Measurements from ENCODE around the gene KDM4B. TPM values are rescaled to one million over a fixed set of nuclear protein-coding genes. Genes with fewer than 3 reads are reported as not detected.
"Not testable (repeated sequence)": the region's sequence is repeated elsewhere in the genome, so short reads cannot be mapped to it uniquely, and the experiment has no call there.

Gene KDM4B
- total RNA-seq, 1 experiment from 2014 or later: 16.4 TPM

GRCh38 chr19:4967738-4968461 lies 1.0 kb upstream of the KDM4B start:
- peak; percentile 45 for DNase-seq (ENCODE audit: low spot score)

DNA sequence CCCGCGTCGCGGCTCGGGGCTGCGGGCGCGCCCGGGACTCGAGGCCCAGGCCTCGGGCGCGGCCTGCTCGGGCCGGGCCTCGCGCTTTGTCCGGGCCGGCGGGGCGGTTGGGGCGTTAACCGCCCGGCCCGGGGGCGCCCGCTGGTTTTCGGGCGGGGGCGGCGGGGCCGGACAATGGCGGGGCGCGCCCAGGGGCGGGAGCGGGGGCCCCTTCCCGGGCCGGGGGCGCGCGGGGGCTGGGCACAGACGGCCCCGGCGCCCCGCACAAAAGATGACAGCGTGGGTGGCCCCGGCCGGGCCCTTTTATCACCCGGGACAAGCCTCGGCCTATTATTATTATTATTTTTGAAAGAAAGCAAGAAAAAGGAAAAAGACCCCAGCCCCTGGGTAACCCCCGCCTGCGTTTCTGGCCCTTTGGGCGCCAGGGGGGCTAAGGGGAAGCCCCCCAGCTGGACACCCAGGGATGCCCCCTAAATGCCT lies 419 bp downstream of the KDM4B start:
- DNase-seq (ENCODE audit: low spot score): no peak

DNA sequence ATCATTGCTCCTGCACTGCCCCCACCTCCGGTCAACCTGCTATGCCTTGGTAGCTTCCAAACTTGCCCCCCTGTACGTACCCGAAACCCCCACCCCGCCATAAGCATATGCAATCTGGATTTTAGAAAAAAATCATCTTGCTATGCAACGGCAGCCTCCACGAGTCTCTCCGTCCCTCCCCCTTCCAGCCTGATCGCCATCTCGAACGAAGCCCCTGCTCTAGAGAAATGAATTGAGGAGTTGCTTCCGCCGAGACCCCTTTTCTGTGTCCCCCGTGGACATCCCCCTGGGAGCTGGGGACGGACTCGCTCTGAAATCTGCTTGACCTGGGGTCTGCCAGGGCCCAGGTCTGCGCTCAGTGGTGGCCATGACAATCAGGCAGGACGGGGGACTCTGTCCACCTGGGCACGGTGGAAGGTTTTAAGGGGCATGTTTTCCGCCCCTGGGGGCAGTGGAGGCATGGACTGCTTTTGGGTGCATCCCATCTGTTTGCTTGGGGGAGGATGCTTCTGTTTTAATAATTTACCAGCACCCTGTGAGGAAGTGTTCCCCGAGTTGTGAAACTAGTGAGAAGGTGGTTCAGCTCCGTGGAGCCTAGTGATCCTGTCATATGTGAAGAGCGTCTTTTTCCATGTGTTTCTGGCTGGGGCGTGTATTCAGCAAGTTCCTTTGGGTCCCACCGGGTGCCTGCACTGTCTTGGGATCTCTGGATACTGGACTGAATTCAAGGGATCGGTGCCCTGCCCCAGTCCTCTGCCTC lies 1.0 kb downstream of the KDM4B start:
- DNase-seq (ENCODE audit: low spot score): no peak

DNA sequence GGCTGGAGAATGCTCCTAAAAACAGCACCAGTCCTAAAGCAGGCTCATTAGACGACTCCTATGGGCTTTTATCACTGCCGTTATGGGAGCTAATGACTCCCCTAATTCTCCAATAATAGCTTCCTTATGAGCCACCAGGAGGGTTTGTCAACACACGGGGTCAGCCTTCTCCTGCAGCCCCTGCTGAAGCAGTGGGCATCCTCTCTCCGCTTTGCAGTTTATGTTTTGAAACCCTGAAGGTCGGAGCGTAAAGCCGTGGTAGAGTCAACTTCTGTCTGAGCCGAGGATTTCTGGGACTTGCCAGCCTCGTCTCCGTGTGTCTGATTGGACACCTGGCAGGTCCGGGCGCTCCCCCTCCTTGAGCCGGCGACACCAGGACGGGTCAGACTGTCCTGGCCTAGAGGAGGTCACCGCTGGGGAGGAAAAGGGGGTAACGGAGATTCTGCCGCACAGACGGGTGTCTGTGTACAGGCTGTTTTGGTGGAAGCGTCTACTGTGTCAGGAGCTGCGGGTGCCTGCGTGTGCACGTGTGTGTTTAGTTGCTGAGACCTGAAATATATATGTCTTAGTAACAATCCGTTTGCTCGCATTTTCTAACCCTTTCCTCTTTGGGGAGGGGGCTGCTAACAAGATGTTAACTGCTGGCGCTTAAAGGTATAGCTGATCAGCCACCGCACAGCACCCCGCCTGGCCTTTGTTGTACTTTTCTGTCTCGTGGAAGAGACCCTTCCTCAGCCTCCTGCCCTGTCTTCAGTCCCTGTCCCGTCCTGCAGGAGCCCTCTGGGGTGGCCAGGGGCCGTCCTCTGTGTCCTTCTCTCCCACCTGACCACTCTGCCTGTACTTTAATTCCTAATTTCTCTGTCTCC lies 1.9 kb downstream of the KDM4B start:
- DNase-seq (ENCODE audit: low spot score): no peak

GRCh38 chr19:4971424-4971793 lies 2.5 kb downstream of the KDM4B start:
- DNase-seq (ENCODE audit: low spot score): no peak

- DNase-seq (ENCODE audit: low spot score): no peak
Observed at GRCh38 chr19:4971816-4972495, 3.0 kb downstream of the KDM4B start.

GRCh38 chr19:4972509-4973230 lies 3.8 kb downstream of the KDM4B start:
- DNase-seq (ENCODE audit: low spot score): peak; percentile 81

DNA sequence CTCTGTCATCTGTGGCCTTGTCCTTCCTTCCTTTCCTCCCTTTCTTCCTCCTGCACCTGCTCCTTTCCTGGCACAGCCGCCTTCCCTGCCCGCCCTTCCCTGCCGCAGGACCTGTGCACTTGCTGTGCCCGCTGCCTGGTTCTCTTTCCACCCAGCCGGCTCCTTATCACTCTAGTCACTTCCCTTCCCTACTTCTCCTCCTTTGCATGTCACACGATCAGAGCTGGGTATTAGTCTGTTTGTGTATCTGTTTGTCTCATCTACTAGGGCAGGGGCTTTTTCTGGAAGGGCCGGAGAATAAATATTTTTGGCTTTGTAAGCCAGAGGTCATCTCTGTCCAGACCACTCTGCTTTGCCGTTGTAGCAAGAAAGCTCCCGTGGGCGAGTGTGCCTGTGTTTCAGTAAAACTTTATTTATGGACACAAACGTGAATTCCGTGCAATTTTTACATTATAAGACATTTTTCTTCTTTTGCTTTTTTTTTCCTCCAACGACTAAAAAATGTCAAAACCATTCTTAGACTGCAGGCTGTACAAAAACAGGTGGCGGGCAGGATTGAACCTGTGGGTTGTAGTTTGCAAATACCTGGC lies 6.1 kb downstream of the KDM4B start:
- no peak for DNase-seq (ENCODE audit: low spot score)

DNA sequence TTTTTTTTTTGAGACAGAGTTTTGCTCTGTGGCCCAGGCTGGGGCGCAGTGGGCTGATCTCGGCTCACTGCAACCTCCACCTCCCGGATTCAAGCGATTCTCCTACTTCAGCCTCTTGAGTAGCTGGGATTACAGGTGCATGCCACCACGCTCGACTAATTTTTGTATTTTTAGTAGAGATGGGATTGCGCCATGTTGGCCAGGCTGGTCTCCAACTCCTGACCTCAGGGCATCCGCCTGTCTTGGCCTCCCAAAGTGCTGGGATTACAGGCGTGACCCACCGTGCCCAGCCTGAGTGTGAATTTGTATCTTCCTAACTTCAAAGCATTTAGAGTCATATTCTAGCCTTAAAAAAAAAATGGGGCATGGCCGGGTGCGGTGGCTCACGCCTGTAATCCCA lies 6.7 kb downstream of the KDM4B start:
- DNase-seq (ENCODE audit: low spot score): not testable (repeated sequence)

GRCh38 chr19:4976401-4977298 lies 7.7 kb downstream of the KDM4B start:
- DNase-seq (ENCODE audit: low spot score): peak; percentile 66

DNA sequence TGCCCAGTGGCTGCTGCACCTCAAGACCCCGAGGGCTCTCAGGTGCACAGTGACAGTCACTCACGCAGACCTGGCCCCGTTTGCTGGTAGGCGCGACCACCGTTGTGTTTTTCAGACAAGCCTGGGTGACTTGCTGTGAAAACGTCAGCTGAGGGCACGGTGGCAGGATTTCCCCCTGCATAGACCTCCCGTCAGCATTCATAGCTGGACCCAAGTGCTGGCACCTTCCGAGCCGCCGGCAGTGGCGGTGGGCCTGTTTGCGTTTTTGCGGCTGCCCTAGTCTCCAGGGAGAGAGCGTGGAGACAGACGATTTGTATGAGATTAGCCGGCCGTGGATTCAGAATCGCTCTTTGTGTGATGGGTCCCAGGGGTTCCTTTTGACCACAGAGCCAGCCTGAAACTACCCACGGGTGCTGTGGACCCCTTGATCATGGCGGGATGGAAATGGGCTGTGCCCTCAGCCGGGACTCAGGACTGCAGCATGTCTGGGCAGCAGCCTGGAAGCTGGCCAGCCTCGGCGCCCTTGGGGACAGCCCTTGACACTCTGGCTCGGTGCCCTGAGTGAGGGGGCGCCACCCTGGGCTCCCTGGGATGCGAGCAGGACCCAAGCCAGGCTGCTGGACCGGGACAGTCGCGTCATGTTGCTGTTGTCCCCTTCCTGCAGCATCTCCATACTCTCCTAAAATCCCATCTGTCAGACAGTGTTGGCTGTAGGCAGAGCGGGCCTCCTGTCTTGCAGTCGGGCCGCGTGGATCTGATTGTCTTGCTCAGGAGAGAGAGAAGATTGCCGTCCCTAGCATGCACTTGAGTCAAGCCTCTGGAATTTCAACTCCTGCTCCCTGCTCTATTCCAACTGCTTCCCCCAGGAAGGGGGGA lies 8.6 kb downstream of the KDM4B start:
- DNase-seq (ENCODE audit: low spot score): peak; percentile 92

DNA sequence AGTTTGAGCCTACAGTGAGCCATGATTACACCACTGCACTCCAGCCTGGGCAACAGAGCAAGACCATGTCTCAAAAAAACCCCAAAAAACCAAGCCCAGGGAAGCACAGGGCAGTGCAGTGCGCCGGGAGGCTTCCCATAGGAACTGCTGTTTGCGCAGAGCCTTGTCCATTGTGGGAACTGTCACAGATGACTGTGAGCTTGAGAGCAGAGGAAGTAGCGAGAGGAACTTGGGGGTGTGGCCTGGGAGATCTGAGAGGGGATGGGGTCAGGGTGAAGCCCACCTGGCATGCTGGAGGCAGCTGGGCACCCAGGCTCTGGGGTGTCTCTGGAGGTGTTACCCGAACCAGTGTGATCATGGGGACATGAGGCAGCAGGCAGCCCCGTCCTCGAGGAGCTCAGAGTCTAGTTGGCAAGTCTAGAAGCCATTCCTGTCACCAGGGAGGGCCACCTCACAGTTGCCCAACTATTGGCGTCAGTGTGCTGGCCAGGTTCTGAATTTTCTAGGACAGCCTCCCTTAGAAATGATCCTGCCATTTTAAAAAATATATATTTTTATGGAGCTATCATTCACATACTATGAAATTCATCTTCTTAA lies 10.4 kb downstream of the KDM4B start:
- DNase-seq (ENCODE audit: low spot score): no peak

GRCh38 chr19:4980067-4980466 lies 11.2 kb downstream of the KDM4B start:
- peak; percentile 29 for DNase-seq (ENCODE audit: low spot score)

DNA sequence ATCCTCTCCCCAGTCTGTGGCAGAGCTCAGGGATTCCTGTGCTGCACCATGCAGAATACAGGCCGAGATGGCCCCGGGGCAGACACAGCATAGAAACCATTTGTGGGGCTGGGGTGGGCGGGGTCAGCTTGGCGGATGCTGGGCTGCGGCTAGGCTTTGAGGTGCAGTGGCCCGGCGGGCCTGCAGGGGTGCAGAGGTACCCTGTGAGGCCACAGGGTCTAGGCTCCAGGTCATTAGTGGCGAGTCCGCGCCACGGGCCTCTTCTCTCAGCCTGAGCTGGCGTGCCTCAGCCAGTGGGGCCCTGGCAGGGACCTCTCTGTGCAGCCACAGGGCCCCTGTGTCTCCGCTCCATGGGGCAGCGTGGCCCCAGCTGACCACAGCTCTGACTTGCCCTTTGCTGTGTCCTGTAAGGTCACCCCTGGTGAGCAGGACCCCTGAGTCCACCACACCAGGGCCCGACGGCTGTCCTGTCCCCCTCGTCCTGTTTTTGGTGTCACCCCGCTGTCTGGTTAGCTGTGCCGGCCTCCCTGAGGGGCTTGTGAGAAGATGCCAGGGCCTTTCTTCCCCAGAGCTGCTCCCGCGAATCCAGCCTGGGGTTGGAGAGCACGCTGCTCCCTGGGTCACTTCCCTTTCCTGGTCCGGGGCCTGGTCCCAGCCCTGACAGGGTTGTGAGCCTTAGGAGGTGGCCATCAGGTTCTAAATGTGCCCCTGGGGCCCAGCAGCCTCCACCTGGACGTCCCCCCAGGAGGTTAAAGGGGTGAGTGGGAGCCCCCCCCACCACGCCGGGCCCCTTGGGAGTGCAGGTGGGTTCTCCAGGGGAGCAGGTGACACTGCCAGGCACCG lies 12.1 kb downstream of the KDM4B start:
- no peak for DNase-seq (ENCODE audit: low spot score)

- DNase-seq (ENCODE audit: low spot score): no peak
Observed at GRCh38 chr19:4981681-4981958, 12.7 kb downstream of the KDM4B start.

DNA sequence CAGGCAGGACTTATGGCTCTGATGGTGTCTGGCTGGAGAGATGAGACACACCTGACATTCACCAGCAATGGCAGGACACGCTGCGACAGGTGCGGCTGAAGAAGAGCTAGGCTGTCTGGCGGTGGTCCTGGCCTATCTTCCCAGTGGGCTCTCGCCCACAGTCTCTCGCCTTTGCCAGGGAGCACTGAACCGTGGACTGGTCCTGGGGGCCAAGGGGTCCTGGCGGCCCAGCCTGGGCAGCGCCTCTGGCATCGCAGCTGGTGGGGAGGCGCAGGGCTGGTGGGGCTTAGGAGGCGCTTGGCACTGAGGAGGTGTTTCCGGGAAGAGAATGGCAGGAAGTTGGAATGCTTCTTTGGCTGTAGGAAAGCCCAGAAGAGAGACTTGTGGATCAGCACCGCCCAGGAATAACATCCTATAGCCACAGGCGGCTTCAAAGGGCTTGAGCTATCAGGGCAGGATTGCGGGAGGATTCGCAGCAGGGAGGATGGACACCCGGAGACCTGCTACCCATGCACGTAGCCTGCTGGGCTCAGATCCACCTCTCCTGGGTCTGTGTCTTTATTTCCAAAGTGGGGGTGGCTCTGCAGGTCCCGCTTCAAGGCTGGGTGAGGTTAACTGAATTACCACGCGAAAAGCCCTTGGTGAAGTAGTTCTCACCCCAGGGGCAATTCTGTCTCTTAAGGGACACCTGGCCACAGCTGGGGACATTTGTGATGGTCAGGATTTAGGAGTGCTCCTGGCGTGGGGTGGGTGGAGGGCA lies 14.6 kb downstream of the KDM4B start:
- DNase-seq (ENCODE audit: low spot score): no peak

GRCh38 chr19:4984106-4984380 lies 15.1 kb downstream of the KDM4B start:
- no peak for DNase-seq (ENCODE audit: low spot score)
